HepG2 (cell line): ENCODE measurements around the gene TRNP1. TPM values are rescaled to one million over a fixed set of nuclear protein-coding genes. Genes with fewer than 3 reads are reported as not detected.

ENCODE experiments used
- CREB3 ChIP-seq: sonication (generic); formaldehyde crosslinking; IDR thresholded peaks from 2 replicates; pipeline ENCODE4 v1.5.0; 2020; ENCODE audit warnings: missing genetic modification reagents
- FUBP1 ChIP-seq: sonication (generic); formaldehyde crosslinking; IDR thresholded peaks from 2 replicates; pipeline ENCODE4 v1.5.1; 2020; ENCODE audit warnings: missing genetic modification reagents, mild to moderate bottlenecking, borderline replicate concordance
- KMT2A ChIP-seq: sonication (generic); formaldehyde crosslinking; IDR thresholded peaks from 2 replicates; pipeline ENCODE4 v1.4.0; 2020; ENCODE audit warnings: missing genetic modification reagents
- MAF1 ChIP-seq: sonication (generic); formaldehyde crosslinking; IDR thresholded peaks from 2 replicates; pipeline ENCODE4 v1.5.0; 2020; ENCODE audit warnings: missing genetic modification reagents, borderline replicate concordance
- MIER3 ChIP-seq: IDR thresholded peaks from 2 replicates; pipeline ENCODE4 v1.6.1; 2016; ENCODE audit warnings: missing compliant biosample characterization, borderline replicate concordance
- NR2C2 ChIP-seq: sonication (generic); formaldehyde crosslinking; IDR thresholded peaks from 2 replicates; pipeline ENCODE4 v1.4.0; 2020; ENCODE audit warnings: missing genetic modification reagents, mild to moderate bottlenecking, moderate library complexity, borderline replicate concordance
- PLRG1 ChIP-seq: fragments of 450-650 bp; conservative IDR thresholded peaks from 2 replicates; pipeline ENCODE4 v1.6.1; 2016
- SP2 ChIP-seq: sonication (generic); formaldehyde crosslinking; IDR thresholded peaks from 2 replicates; pipeline ENCODE4 v1.5.1; 2020; ENCODE audit warnings: mild to moderate bottlenecking, missing genetic modification reagents
- SRF ChIP-seq: IDR thresholded peaks from 2 replicates; pipeline ENCODE4 v1.6.1; 2011; ENCODE audit warnings: mild to moderate bottlenecking, low read depth, low read length, moderate library complexity
- TBX2 ChIP-seq: sonication (generic); formaldehyde crosslinking; IDR thresholded peaks from 2 replicates; pipeline ENCODE4 v1.5.0; 2020; ENCODE audit warnings: missing genetic modification reagents, mild to moderate bottlenecking, borderline replicate concordance
- THAP11 ChIP-seq: IDR thresholded peaks from 2 replicates; pipeline ENCODE4 v1.6.1; 2016; ENCODE audit warnings: missing biosample characterization, missing genetic modification reagents
- ZEB1 ChIP-seq: IDR thresholded peaks from 2 replicates; pipeline ENCODE4 v1.6.1; 2012; ENCODE audit warnings: mild to moderate bottlenecking, low read depth, inconsistent platforms; ENCODE audit not compliant: insufficient replicate concordance
- ZMAT3 ChIP-seq: sonication (generic); formaldehyde crosslinking; conservative IDR thresholded peaks from 2 replicates; pipeline ENCODE4 v1.7.0; 2021; ENCODE audit warnings: missing genetic modification reagents
- ZNF512B ChIP-seq: sonication (generic); formaldehyde crosslinking; IDR thresholded peaks from 2 replicates; pipeline ENCODE4 v1.5.1; 2020; ENCODE audit warnings: missing genetic modification reagents, mild to moderate bottlenecking, borderline replicate concordance
- ZNF564 ChIP-seq: sonication (generic); formaldehyde crosslinking; IDR thresholded peaks from 2 replicates; pipeline ENCODE4 v1.8.1; 2023; ENCODE audit warnings: mild to moderate bottlenecking, missing genetic modification reagents
- ZNF598 ChIP-seq: sonication (generic); formaldehyde crosslinking; IDR thresholded peaks from 2 replicates; pipeline ENCODE4 v1.5.1; 2020; ENCODE audit warnings: mild to moderate bottlenecking, missing genetic modification reagents, borderline replicate concordance
- polyA plus RNA-seq, 8 experiments: library from polyadenylated mRNA; depleted of rRNA in 3 of 8; stranded (reverse) in 7 of 8; unstranded in 1 of 8; fragments of >200 nt; fragmentation: Illumina TruSeq in 4 of 8; extraction: Trizol in 4 of 8; gene quantifications; 2 replicates each; pipeline versions ENCODE4 v1.2.1 to v1.2.3, GENCODE V29; 2011 to 2016; ENCODE audit warnings: low read depth in 4 of 8, missing spikeins in 1 of 8, mixed read lengths in 1 of 8; ENCODE audit not compliant: insufficient read depth in 1 of 8
- total RNA-seq, 5 experiments: library from RNA; depleted of rRNA; stranded (reverse); fragments of >200 nt; fragmentation: Illumina TruSeq; extraction: Trizol; gene quantifications; 2 replicates each; pipeline ENCODE4 v1.2.3, GENCODE V29; 2016; ENCODE audit warnings: low read depth in 1 of 5

TRNP1 gene
- total and polyA plus RNA-seq, 2 of the 13 experiments (the other 11 are each of a cell fraction or from before 2014, with no cell fraction given): 42.0 to 158 TPM

GRCh38 chr1:26960625-26960966 is 32.9 kb upstream of the TRNP1 start (continued):
- TF ChIP-seq ZMAT3 (CRISPR knock-in tag) (0 out of 2 replicates have a peak, but pooled peaks have one; percentile 35), ZEB1 (no peak), FUBP1 (CRISPR knock-in tag) (no peak), SP2 (no peak), CREB3 (CRISPR knock-in tag) (no peak), ZNF564 (CRISPR knock-in tag) (0 out of 2 replicates have a peak, but pooled peaks have one; percentile 8), SRF (no peak), ZNF512B (CRISPR knock-in tag) (no peak), PLRG1 (no peak), NR2C2 (CRISPR knock-in tag) (no peak), KMT2A (no peak), MAF1 (CRISPR knock-in tag) (no peak), MIER3 (no peak), THAP11 (no peak), TBX2 (CRISPR knock-in tag) (peak; percentile 46; the same call in 1 of the 2 replicates), ZNF598 (CRISPR knock-in tag) (no peak)
